GM23248 (cell line): ENCODE measurements around the gene CLCNKA. TPM values are rescaled to one million over a fixed set of nuclear protein-coding genes. Genes with fewer than 3 reads are reported as not detected.
A peak's percentile ranks its signal among the peaks of the same experiment; 100 is the strongest.
"Not testable (repeated sequence)": the region's sequence is repeated elsewhere in the genome, so short reads cannot be mapped to it uniquely, and the experiment has no call there.

Experiments used
- DNase-seq: peaks from one replicate; pipeline ENCODE4 v3.0.0-alpha.2; 2015
- H2AFZ ChIP-seq: fragments of 200-600 bp; sonication (generic); 2 replicates; pipeline ENCODE4 v1.6.1; 2016; ENCODE audit warnings: antibody characterized with exemption
- H3F3A ChIP-seq: fragments of 200-600 bp; sonication (generic); 2 replicates; pipeline ENCODE4 v1.6.1; 2016; ENCODE audit warnings: mild to moderate bottlenecking, antibody characterized with exemption, mixed run types; ENCODE audit not compliant: insufficient read depth
- H3K27ac ChIP-seq: fragments of 200-600 bp; sonication (generic); 2 replicates; pipeline ENCODE4 v1.5.1; 2016; ENCODE audit warnings: mild to moderate bottlenecking
- H3K27me3 ChIP-seq: fragments of 200-600 bp; sonication (generic); replicated peaks from 2 replicates; pipeline ENCODE4 v1.6.1; 2016; ENCODE audit warnings: mild to moderate bottlenecking; ENCODE audit not compliant: insufficient read depth
- H3K36me3 ChIP-seq: fragments of 200-600 bp; sonication (generic); 2 replicates; pipeline ENCODE4 v1.6.1; 2016; ENCODE audit warnings: low read depth, mild to moderate bottlenecking
- H3K4me1 ChIP-seq: fragments of 200-600 bp; sonication (generic); 2 replicates; pipeline ENCODE4 v1.6.1; 2016; ENCODE audit warnings: mild to moderate bottlenecking; ENCODE audit not compliant: insufficient read depth
- H3K4me2 ChIP-seq: fragments of 200-600 bp; sonication (generic); one replicate; pipeline ENCODE4 v1.6.1; 2016; ENCODE audit warnings: mild to moderate bottlenecking; ENCODE audit not compliant: unreplicated experiment
- H3K4me3 ChIP-seq: fragments of 200-600 bp; sonication (generic); 2 replicates; pipeline ENCODE4 v1.5.1; 2016; ENCODE audit warnings: mild to moderate bottlenecking
- H3K79me2 ChIP-seq: fragments of 200-600 bp; sonication (generic); 2 replicates; pipeline ENCODE4 v1.6.1; 2016; ENCODE audit warnings: mild to moderate bottlenecking; ENCODE audit not compliant: insufficient read depth
- H3K9ac ChIP-seq: fragments of 200-600 bp; sonication (generic); 2 replicates; pipeline ENCODE4 v1.6.1; 2016; ENCODE audit warnings: mild to moderate bottlenecking
- H3K9me2 ChIP-seq: fragments of 200-600 bp; sonication (generic); 2 replicates; pipeline ENCODE4 v1.6.1; 2016; ENCODE audit warnings: mixed run types, mild to moderate bottlenecking, moderate library complexity; ENCODE audit not compliant: insufficient read depth
- H3K9me3 ChIP-seq: fragments of 200-600 bp; sonication (generic); one replicate; pipeline ENCODE4 v1.6.1; 2017; ENCODE audit warnings: low read depth
- H4K20me1 ChIP-seq: fragments of 200-600 bp; sonication (generic); 2 replicates; pipeline ENCODE4 v1.6.0; 2016; ENCODE audit not compliant: insufficient read depth
- EZH2 ChIP-seq: fragments of 200-600 bp; sonication (generic); IDR thresholded peaks from 2 replicates; pipeline ENCODE4 v1.6.1; 2018; ENCODE audit warnings: antibody characterized with exemption, mild to moderate bottlenecking; ENCODE audit not compliant: insufficient read depth, poor library complexity, severe bottlenecking
- EZH2phosphoT487 ChIP-seq: fragments of 200-600 bp; sonication (generic); IDR thresholded peaks from 2 replicates; pipeline ENCODE4 v1.6.1; 2018; ENCODE audit warnings: antibody characterized with exemption, moderate library complexity, mild to moderate bottlenecking, low read depth; ENCODE audit not compliant: insufficient read depth
- WGBS, 2 experiments: methylation state at CpG; one replicate each; pipeline ENCODE4 v1.1.6; 2015 to 2017; ENCODE audit warnings: low lambda C conversion rate in 2 of 2, low coverage in 1 of 2; ENCODE audit errors: missing lambda C conversion rate in 2 of 2; 5-methylcytosine and 5-hydroxymethylcytosine counted together
- in situ Hi-C: fragments of 300-500 bp; cut with MboI; formaldehyde crosslinking; loops from 2 replicates; pipeline ENCODE4 v1.15.0; 2020
- polyA plus RNA-seq: library from polyadenylated mRNA; unstranded; fragments of >200 nt; fragmentation: Nextera tagmentation; extraction: Ambion mirVana; gene quantifications from 2 replicates; pipeline ENCODE4 v1.2.1, GENCODE V29; 2016
- total RNA-seq: library from RNA; depleted of rRNA; stranded (reverse); fragments of >200 nt; shearing (Covaris generic); gene quantifications from 2 replicates; pipeline ENCODE4 v1.2.3, GENCODE V29; 2014

CLCNKA gene
- total and polyA plus RNA-seq, 2 experiments from 2014 or later, result not detected

- H3K9me2 ChIP-seq, result no peaks in the 10 kb centered on the region
- TF ChIP-seq EZH2, result no peak
- TF ChIP-seq EZH2phosphoT487, result no peak
- H3K9me3 ChIP-seq, result no peaks in the 10 kb centered on the region
- WGBS, 2 experiments, result 1 to 2% methylated on average over 19 to 26 of the region's 47 CpGs
- peak; percentile 83 for DNase-seq
- peak overlapping the region; percentile 70 for H3K27ac ChIP-seq
- H3F3A ChIP-seq, result no peaks in the 10 kb centered on the region
- H3K4me2 ChIP-seq, result peak overlapping the region; percentile 92
- H3K27me3 ChIP-seq, result no peaks in the 10 kb centered on the region
- H3K79me2 ChIP-seq, result peaks cover 50% of the 10 kb centered on the region
- 0 out of 2 replicates have a peak, but pooled peaks cover 5% of the 10 kb centered on the region for H3K36me3 ChIP-seq
- peak overlapping the region; percentile 83 for H3K9ac ChIP-seq
- H3K4me3 ChIP-seq, result peak overlapping the region; percentile 86
- no peaks in the 10 kb centered on the region for H4K20me1 ChIP-seq
- peak overlapping the region; percentile 93 for H2AFZ ChIP-seq
- H3K4me1 ChIP-seq, result peaks cover 7% of the 10 kb centered on the region
- in situ Hi-C loops, result no loop called here
Measured at GRCh38 chr1:15975358-15975804, 46.5 kb upstream of the CLCNKA start.

GRCh38 chr1:15975805-15976680 is 45.8 kb upstream of the CLCNKA start, which contains the start of gene ZBTB17:
TSS of gene ZBTB17 (minus strand) at chr1:15976101. CDS start at chr1:15948495, 27,606 bp downstream.
- 10 to 15% methylated on average over 31 to 46 of the region's 47 CpGs for WGBS, 2 experiments
- in situ Hi-C loops, result no loop called here
- Histone ChIP-seq H3K9me2 (no peaks in the 10 kb centered on the region), H3K27ac (peak within 1 kb of the TSS; percentile 70), H2AFZ (peak within 1 kb of the TSS; percentile 93), H3K4me2 (peak within 1 kb of the TSS; percentile 92), H3K4me1 (peaks cover 7% of the 10 kb centered on the region), H3K27me3 (no peaks in the 10 kb centered on the region), H3K9ac (peak within 1 kb of the TSS; percentile 83), H3K79me2 (peaks cover 44% of the 10 kb centered on the region), H3K4me3 (peak within 1 kb of the TSS; percentile 86), H3K9me3 (no peaks in the 10 kb centered on the region), H4K20me1 (no peaks in the 10 kb centered on the region), H3F3A (no peaks in the 10 kb centered on the region), H3K36me3 (0 out of 2 replicates have a peak, but pooled peaks cover 5% of the 10 kb centered on the region)
- peak; percentile 99 for DNase-seq
- no peak for TF ChIP-seq EZH2phosphoT487
- TF ChIP-seq EZH2, result no peak

DNA sequence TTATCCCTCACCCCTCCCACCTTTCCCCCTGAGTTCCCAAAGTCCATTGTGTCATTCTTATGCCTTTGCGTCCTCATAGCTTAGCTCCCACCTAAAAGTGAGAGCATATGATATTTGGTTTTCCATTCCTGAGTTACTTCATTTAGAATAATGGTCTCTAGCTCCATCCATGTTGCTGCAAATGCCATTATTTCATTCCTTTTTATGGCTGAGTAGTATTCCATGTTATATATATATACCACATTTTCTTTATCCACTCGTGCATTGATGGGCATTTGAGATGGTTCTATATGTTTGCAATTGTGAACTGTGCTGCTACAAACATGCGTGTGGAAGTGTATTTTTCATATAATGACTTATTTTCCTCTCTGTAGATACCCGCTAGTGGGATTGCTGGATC is 43.9 kb upstream of the CLCNKA start:
- H3K27ac ChIP-seq, H3K4me1 ChIP-seq, H3K4me2 ChIP-seq, H2AFZ ChIP-seq, DNase-seq, H3K9me3 ChIP-seq, H3F3A ChIP-seq, H3K36me3 ChIP-seq, H3K9me2 ChIP-seq, in situ Hi-C loops, H3K4me3 ChIP-seq, H4K20me1 ChIP-seq, H3K27me3 ChIP-seq, H3K9ac ChIP-seq: not testable (repeated sequence)
- H3K79me2 ChIP-seq, result peaks cover 25% of the 10 kb centered on the region
- 84% methylated on average over 4 of the region's 4 CpGs for WGBS, 2 experiments

DNA sequence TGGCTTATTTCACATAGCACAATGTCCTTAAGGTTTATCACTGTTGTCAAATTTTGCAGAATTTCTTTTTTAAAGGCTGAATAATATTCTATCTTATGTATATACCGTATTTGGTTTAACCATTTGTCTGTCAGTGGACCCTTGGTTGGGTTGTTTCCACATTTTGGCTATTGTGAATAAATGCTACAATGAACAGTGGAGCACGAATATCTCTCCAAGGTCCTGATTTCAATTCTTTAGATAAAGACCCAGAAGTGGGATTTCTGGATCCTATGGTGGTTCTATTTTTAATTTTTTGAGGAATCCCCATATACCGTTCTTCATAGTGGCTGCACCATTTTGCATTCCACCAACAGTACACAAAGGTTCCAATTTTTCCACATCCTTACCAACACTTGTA is 40.2 kb upstream of the CLCNKA start:
- Histone ChIP-seq H3K4me1 (0 out of 2 replicates have a peak, but pooled peaks cover 7% of the 10 kb centered on the region), H2AFZ (no peak overlapping the region), H3K9me3 (no peaks in the 10 kb centered on the region), H3F3A (no peaks in the 10 kb centered on the region; the same call in 1 of the 2 replicates), H3K79me2 (no peaks in the 10 kb centered on the region), H3K9me2 (no peaks in the 10 kb centered on the region), H4K20me1 (no peaks in the 10 kb centered on the region), H3K4me2 (no peak overlapping the region), H3K9ac (no peak overlapping the region), H3K27ac (no peak overlapping the region), H3K27me3 (no peaks in the 10 kb centered on the region), H3K36me3 (no peaks in the 10 kb centered on the region), H3K4me3 (no peak overlapping the region)
- DNase-seq, result no peak
- TF ChIP-seq EZH2phosphoT487 (no peak), EZH2 (no peak)
- WGBS, 2 experiments, result 75 to 79% methylated on average over 3 of the region's 3 CpGs
- in situ Hi-C loops, result no loop called here
